ENCODE results near the gene GSKIP. TPM values are rescaled to one million over a fixed set of nuclear protein-coding genes. Genes with fewer than 3 reads are reported as not detected.
"Not testable (repeated sequence)": the region's sequence is repeated elsewhere in the genome, so short reads cannot be mapped to it uniquely, and the experiment has no call there.

GSKIP gene
- 22.7 and 23.7 TPM in 2 replicates for total RNA-seq

DNA sequence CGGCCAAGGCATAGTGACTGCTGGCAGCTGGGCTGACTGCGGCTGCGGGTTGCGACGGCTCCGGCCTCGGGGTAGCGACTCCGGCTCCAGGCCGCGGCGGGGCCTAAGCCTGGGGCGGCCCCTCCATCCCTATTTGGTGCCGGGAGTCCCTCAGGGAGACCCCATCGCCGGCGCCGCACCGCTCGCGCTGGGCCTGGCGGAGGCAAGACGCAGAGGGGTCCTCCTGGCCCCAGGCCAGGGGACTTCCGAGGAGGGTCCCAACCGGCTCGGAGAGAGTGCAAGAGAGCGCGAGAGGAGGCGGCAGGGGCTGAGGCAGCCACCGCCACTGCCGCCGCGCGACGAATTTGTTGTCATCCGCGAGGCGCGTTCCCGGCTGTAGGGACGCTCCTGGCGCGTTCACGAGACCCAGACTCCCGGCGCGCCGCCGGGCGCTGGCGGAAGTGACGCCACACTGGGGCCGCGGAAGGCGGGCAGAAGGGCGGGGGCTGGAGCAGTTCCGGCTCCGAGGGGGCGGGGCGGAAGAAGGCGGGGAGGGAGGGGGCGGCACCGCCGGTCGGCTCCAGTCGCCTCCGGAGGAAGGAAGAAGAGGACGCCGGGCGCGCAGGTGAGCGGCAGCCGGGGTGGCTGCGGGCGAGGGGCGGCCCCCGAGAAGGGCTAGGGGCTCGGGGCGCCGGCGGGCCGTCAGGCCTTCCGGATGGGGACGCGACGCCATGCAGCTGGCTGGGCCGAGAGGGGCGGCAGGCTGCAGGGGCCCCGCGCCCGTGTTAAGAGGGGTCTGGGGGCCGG is at the start of gene GSKIP, which contains the start of gene ATG2B:
Gene GSKIP (plus strand): TSS at position 562 of the 786 bp plus-strand sequence. CDS start 18,722 bp downstream, outside the sequence.
Gene ATG2B (minus strand): TSS at position 377 of the 786 bp plus-strand sequence. CDS start 365 bp downstream, at position 12.
- H3K4me1 Mint-ChIP-seq (ENCODE audit: low read depth) = peaks cover 55% of the 10 kb centered on the region
- intact Hi-C loops (cut with micrococcal nuclease) = loop anchor here (1.0 to 10.0 kb wide), 6 partner anchors 28 to 1208 kb away; partner anchors contain the start of genes DICER1, PAPOLA and SYNE3
- H3K27ac Mint-ChIP-seq = peak within 1 kb of the TSS; percentile 97
- DNase-seq (ENCODE audit: low spot score) = peak; percentile 97
- peak within 1 kb of the TSS; percentile 98 for H3K4me3 Mint-ChIP-seq
- peaks cover 10% of the 10 kb centered on the region for H3K36me3 Mint-ChIP-seq (ENCODE audit: low read depth)
- H3K9me3 Mint-ChIP-seq = no peaks in the 10 kb centered on the region
- H3K27me3 Mint-ChIP-seq (ENCODE audit: insufficient read depth) = no peaks in the 10 kb centered on the region

DNA sequence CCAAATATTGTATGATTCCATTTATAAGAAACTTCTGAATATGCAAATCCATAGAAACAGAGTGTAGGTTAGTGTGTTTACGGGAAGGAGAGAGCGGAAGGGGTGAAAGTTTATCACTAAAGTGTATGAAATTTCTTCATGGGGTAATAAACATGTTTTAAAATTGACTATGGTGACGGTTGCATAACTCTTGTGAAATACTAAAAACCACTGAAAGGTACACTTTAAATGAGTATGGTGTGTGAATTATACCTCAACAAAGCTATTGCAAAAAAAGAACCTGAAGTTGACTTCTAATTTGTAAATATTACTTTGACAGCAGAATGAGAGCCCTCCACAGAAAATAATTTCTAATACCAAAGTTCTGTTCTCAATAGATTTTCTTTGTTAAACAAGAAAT is 47.2 kb upstream of the GSKIP start:
- H3K4me3 Mint-ChIP-seq = no peak overlapping the region
- no peaks in the 10 kb centered on the region for H3K4me1 Mint-ChIP-seq (ENCODE audit: low read depth)
- no peak overlapping the region for H3K27ac Mint-ChIP-seq
- no peak for DNase-seq (ENCODE audit: low spot score)
- H3K36me3 Mint-ChIP-seq (ENCODE audit: low read depth) = peaks cover 23% of the 10 kb centered on the region
- intact Hi-C loops (cut with micrococcal nuclease) = no loop called here
- H3K27me3 Mint-ChIP-seq (ENCODE audit: insufficient read depth) = no peaks in the 10 kb centered on the region
- H3K9me3 Mint-ChIP-seq = no peaks in the 10 kb centered on the region

DNA sequence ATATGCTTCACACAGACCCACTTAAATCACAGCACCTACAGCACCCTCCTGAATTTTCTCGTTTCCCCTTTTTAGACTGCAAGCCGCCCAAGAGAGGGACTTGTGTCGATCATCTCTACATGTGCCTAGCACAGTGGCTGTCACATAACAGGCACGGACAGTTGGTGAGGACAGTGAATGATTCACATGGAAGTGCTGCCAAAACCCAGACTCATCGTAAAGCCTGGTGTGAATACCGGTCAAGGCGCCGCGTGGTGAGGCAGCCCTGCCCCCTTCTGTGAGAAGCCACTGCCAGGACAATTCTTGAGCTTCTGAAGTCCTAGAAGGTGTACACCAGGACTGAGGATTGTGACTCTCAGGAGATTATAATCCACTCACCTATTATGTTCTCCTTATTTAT is 44.5 kb upstream of the GSKIP start:
- no peaks in the 10 kb centered on the region for H3K4me1 Mint-ChIP-seq (ENCODE audit: low read depth)
- DNase-seq (ENCODE audit: low spot score) = no peak
- H3K4me3 Mint-ChIP-seq = no peak overlapping the region
- H3K36me3 Mint-ChIP-seq (ENCODE audit: low read depth) = peaks cover 27% of the 10 kb centered on the region
- no peak overlapping the region for H3K27ac Mint-ChIP-seq
- H3K27me3 Mint-ChIP-seq (ENCODE audit: insufficient read depth) = no peaks in the 10 kb centered on the region
- intact Hi-C loops (cut with micrococcal nuclease) = no loop called here
- no peaks in the 10 kb centered on the region for H3K9me3 Mint-ChIP-seq

DNA sequence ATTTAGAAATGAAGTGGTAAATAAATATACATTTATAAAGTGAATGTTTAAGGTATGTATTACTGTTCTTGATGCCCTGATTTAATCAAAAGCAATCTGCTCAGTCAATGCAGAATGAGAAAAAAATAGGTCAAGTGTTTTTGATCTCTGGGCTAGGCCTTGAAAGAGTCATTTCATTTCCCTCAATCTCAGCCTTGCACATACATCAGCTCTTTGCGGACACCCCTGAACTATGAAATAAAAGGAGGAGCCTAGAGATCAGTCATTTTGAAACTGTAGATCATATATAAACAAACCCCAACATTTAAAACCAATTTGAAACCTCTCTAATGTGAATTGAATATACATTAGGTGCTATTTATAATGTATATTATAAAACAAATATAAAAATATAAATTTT is 42.7 kb upstream of the GSKIP start:
- Mint-ChIP-seq H3K27me3 (ENCODE audit: insufficient read depth) (no peaks in the 10 kb centered on the region), H3K4me3 (no peak overlapping the region), H3K36me3 (ENCODE audit: low read depth) (peaks cover 20% of the 10 kb centered on the region), H3K9me3 (no peaks in the 10 kb centered on the region), H3K27ac (no peak overlapping the region), H3K4me1 (ENCODE audit: low read depth) (no peaks in the 10 kb centered on the region)
- DNase-seq (ENCODE audit: low spot score) = no peak
- intact Hi-C loops (cut with micrococcal nuclease) = no loop called here

DNA sequence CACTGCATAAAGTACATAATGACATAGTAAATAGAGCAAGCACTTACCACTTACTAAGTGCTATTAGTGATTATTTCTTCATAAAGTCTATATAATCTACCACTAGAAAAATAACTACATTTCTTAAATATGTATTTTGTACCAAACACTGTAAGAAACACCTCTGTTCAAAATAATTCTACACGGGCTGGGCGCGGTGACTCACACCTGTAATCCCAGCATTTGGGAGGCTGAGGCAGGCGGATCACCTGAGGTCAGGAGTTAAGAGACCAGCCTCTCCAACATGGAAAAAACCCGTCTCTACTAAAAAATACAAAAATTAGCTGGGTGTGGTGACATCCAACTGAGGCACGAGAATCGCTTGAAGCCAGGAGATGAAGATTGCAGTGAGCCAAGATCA is 39.1 kb upstream of the GSKIP start:
- no peak for DNase-seq (ENCODE audit: low spot score)
- Mint-ChIP-seq H3K9me3 (no peaks in the 10 kb centered on the region), H3K36me3 (ENCODE audit: low read depth) (peaks cover 12% of the 10 kb centered on the region), H3K4me3 (no peak overlapping the region), H3K27ac (no peak overlapping the region), H3K27me3 (ENCODE audit: insufficient read depth) (no peaks in the 10 kb centered on the region), H3K4me1 (ENCODE audit: low read depth) (no peaks in the 10 kb centered on the region)
- intact Hi-C loops (cut with micrococcal nuclease) = no loop called here

DNA sequence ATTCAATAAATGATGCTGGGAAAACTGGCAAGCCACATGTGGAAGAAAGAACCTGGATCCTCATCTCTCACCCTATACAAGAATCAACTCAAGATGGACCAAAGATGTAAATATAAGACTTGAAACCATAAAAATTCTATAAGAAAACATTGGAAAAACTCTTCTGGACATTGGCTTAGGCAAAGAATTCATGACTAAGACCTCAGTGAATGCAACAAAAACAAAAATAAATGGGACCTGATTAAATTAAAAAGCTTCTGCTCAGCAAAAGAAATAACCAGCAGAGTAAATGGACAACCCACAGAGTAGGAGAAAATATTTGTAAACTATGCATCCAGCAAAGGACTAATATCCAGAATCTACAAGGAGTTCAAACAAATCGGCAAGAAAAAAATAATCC is 24.8 kb upstream of the GSKIP start:
- no peaks in the 10 kb centered on the region for H3K4me1 Mint-ChIP-seq (ENCODE audit: low read depth)
- H3K36me3 Mint-ChIP-seq (ENCODE audit: low read depth) = peaks cover 18% of the 10 kb centered on the region
- H3K4me3 Mint-ChIP-seq = no peak overlapping the region
- intact Hi-C loops (cut with micrococcal nuclease) = no loop called here
- H3K27ac Mint-ChIP-seq = no peak overlapping the region
- no peak for DNase-seq (ENCODE audit: low spot score)
- no peaks in the 10 kb centered on the region for H3K9me3 Mint-ChIP-seq
- no peaks in the 10 kb centered on the region for H3K27me3 Mint-ChIP-seq (ENCODE audit: insufficient read depth)

- Mint-ChIP-seq H3K9me3 (no peaks in the 10 kb centered on the region), H3K4me1 (ENCODE audit: low read depth) (no peaks in the 10 kb centered on the region), H3K4me3 (no peak overlapping the region), H3K27me3 (ENCODE audit: insufficient read depth) (no peaks in the 10 kb centered on the region), H3K27ac (no peak overlapping the region), H3K36me3 (ENCODE audit: low read depth) (peaks cover 20% of the 10 kb centered on the region)
- no peak for DNase-seq (ENCODE audit: low spot score)
- intact Hi-C loops (cut with micrococcal nuclease) = no loop called here
These were observed 22.0 kb upstream of the GSKIP start for GRCh38 chr14:96341323-96341722.

GRCh38 chr14:96345669-96346068 is 17.7 kb upstream of the GSKIP start:
- Mint-ChIP-seq H3K36me3 (ENCODE audit: low read depth) (peaks cover 22% of the 10 kb centered on the region), H3K4me3 (no peak overlapping the region), H3K4me1 (ENCODE audit: low read depth) (peaks cover 8% of the 10 kb centered on the region), H3K27me3 (ENCODE audit: insufficient read depth) (no peaks in the 10 kb centered on the region), H3K9me3 (peaks cover 2% of the 10 kb centered on the region), H3K27ac (no peak overlapping the region)
- intact Hi-C loops (cut with micrococcal nuclease) = no loop called here
- no peak for DNase-seq (ENCODE audit: low spot score)

GRCh38 chr14:96347957-96348356 is 15.4 kb upstream of the GSKIP start:
- DNase-seq (ENCODE audit: low spot score); H3K27ac Mint-ChIP-seq; H3K9me3 Mint-ChIP-seq; H3K4me3 Mint-ChIP-seq; intact Hi-C loops (cut with micrococcal nuclease); H3K27me3 Mint-ChIP-seq (ENCODE audit: insufficient read depth); H3K4me1 Mint-ChIP-seq (ENCODE audit: low read depth): not testable (repeated sequence)
- H3K36me3 Mint-ChIP-seq (ENCODE audit: low read depth) = peaks cover 22% of the 10 kb centered on the region

DNA sequence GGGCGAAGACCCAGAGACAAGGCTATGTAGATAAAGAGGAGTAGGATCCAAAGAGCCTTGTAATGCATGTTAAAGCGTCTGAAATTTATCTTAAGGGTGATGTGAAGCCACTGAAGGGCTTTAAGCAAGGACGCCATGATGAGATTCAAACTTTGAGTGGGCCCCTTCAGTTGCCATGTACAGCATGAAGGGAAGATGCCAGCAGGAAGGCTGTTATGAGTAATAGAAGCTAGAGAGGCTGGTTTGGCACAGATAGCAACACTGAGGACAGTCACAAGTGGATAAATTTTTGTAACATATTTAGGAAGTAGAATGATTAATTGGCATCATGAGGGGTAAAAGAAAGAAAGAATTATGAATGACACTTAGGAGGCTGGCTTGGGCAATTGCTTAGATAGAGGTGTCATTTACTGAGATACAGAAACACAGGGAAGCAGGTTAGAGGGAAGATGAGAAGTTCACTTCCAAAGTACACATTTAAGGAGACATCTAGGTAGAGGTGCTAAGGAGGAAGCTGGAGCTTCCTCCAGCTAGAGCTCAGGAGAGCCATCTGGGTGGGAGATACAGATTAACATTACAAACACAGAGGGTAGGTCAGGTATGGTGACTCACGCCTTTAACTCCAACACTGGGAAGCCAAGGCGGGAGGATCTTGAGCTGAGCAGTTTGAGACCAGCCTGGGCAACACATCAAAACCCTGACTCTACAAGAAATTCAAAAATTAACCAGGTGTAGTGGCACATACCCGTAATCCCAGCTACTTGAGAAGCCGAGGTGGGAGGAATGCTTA is 13.8 kb upstream of the GSKIP start:
- intact Hi-C loops (cut with micrococcal nuclease) = no loop called here
- H3K4me3 Mint-ChIP-seq = no peak overlapping the region
- no peak for DNase-seq (ENCODE audit: low spot score)
- H3K27me3 Mint-ChIP-seq (ENCODE audit: insufficient read depth) = no peaks in the 10 kb centered on the region
- peaks cover 2% of the 10 kb centered on the region for H3K9me3 Mint-ChIP-seq
- H3K36me3 Mint-ChIP-seq (ENCODE audit: low read depth) = peaks cover 21% of the 10 kb centered on the region
- H3K4me1 Mint-ChIP-seq (ENCODE audit: low read depth) = peaks cover 8% of the 10 kb centered on the region
- no peak overlapping the region for H3K27ac Mint-ChIP-seq

- intact Hi-C loops (cut with micrococcal nuclease) = no loop called here
- no peak for DNase-seq (ENCODE audit: low spot score)
- H3K9me3 Mint-ChIP-seq = peaks cover 2% of the 10 kb centered on the region
- peaks cover 10% of the 10 kb centered on the region for H3K4me1 Mint-ChIP-seq (ENCODE audit: low read depth)
- H3K4me3 Mint-ChIP-seq = no peak overlapping the region
- H3K27ac Mint-ChIP-seq = no peak overlapping the region
- peaks cover 21% of the 10 kb centered on the region for H3K36me3 Mint-ChIP-seq (ENCODE audit: low read depth)
- H3K27me3 Mint-ChIP-seq (ENCODE audit: insufficient read depth) = no peaks in the 10 kb centered on the region
These were observed 11.3 kb upstream of the GSKIP start for GRCh38 chr14:96351986-96352385.

- peaks cover 2% of the 10 kb centered on the region for H3K9me3 Mint-ChIP-seq
- H3K4me1 Mint-ChIP-seq (ENCODE audit: low read depth) = peaks cover 17% of the 10 kb centered on the region
- DNase-seq (ENCODE audit: low spot score) = no peak
- H3K36me3 Mint-ChIP-seq (ENCODE audit: low read depth) = peaks cover 17% of the 10 kb centered on the region
- intact Hi-C loops (cut with micrococcal nuclease) = no loop called here
- H3K4me3 Mint-ChIP-seq = no peak overlapping the region
- H3K27me3 Mint-ChIP-seq (ENCODE audit: insufficient read depth) = no peaks in the 10 kb centered on the region
- H3K27ac Mint-ChIP-seq = no peak overlapping the region
These were observed 10.6 kb upstream of the GSKIP start for GRCh38 chr14:96352708-96353107.

DNA sequence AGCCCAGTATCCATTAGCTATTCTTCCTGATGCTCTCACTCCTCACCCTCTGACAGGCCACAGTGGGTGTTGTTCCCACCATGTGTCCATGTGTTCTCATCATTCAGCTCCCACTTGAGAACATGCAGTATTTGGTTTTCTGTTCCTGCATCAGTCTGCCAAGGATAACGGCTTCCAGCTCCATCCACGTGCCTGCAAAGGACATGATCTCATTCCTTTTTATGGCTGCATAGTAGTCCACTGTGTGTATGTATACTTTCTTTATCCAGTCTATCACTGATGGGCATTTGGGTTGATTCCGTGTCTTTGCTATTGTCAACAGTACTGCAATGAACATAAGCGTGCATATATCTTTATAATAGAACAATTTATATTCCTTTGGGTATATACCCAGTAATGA is 9.1 kb upstream of the GSKIP start:
- no peaks in the 10 kb centered on the region for H3K9me3 Mint-ChIP-seq
- no peaks in the 10 kb centered on the region for H3K27me3 Mint-ChIP-seq (ENCODE audit: insufficient read depth)
- peaks cover 17% of the 10 kb centered on the region for H3K4me1 Mint-ChIP-seq (ENCODE audit: low read depth)
- no peak overlapping the region for H3K4me3 Mint-ChIP-seq
- intact Hi-C loops (cut with micrococcal nuclease) = no loop called here
- no peak for DNase-seq (ENCODE audit: low spot score)
- peaks cover 12% of the 10 kb centered on the region for H3K36me3 Mint-ChIP-seq (ENCODE audit: low read depth)
- H3K27ac Mint-ChIP-seq = no peak overlapping the region

Measured in activated T-helper 1 cell treated with anti-CD3 and anti-CD28 coated beads, Interleukin-12 subunit alpha, Interleukin-12 subunit beta, Interleukin-2, Interleukin-4 antibody, amounts not matched to agents 30 ng/mL and 10 ng/mL and 1 ng/mL, durations not matched to agents 14 hours and 24 hours and 36 hours (primary cell).